Neural crest cell (in vitro differentiated cells): ENCODE measurements around the gene MAF. TPM values are rescaled to one million over a fixed set of nuclear protein-coding genes. Genes with fewer than 3 reads are reported as not detected.

Experiments
- DNase-seq: peaks from one replicate; pipeline ENCODE4 v3.0.0; 2021; ENCODE audit warnings: low read depth, mixed read lengths, low spot score
- H3K27ac Mint-ChIP-seq: one replicate; pipeline ENCODE4 v1.8.0; 2021; ENCODE audit warnings: mild to moderate bottlenecking, mixed read lengths; ENCODE audit not compliant: unreplicated experiment
- H3K27me3 Mint-ChIP-seq: 2 replicates; pipeline ENCODE4 v1.8.0; 2021; ENCODE audit warnings: low read depth, mild to moderate bottlenecking, mixed read lengths
- H3K36me3 Mint-ChIP-seq: 2 replicates; pipeline ENCODE4 v1.8.0; 2021; ENCODE audit warnings: low read depth, mild to moderate bottlenecking, mixed read lengths
- H3K4me1 Mint-ChIP-seq: 2 replicates; pipeline ENCODE4 v1.8.0; 2021; ENCODE audit warnings: mixed read lengths
- H3K4me3 Mint-ChIP-seq: one replicate; pipeline ENCODE4 v1.8.0; 2021; ENCODE audit warnings: mild to moderate bottlenecking, mixed read lengths
- H3K9me3 Mint-ChIP-seq: 2 replicates; pipeline ENCODE4 v1.8.0; 2021; ENCODE audit warnings: mixed read lengths
- total RNA-seq: library from RNA; stranded (reverse); gene quantifications from 2 replicates; pipeline ENCODE4 v1.2.1, GENCODE V29; 2021
- TF ChIP-seq, protein P1 (sequence below): fragments of 200-600 bp; sonication (generic); conservative IDR thresholded peaks from 2 replicates; pipeline ENCODE4 v1.5.0; 2021; ENCODE audit warnings: antibody characterized with exemption, mild to moderate bottlenecking

Gene MAF
- total RNA-seq, 1 donor from 2014 or later: 4.1 TPM

- H3K27me3 Mint-ChIP-seq: no peaks in the 10 kb centered on the region
- TF ChIP-seq, protein P1, sequence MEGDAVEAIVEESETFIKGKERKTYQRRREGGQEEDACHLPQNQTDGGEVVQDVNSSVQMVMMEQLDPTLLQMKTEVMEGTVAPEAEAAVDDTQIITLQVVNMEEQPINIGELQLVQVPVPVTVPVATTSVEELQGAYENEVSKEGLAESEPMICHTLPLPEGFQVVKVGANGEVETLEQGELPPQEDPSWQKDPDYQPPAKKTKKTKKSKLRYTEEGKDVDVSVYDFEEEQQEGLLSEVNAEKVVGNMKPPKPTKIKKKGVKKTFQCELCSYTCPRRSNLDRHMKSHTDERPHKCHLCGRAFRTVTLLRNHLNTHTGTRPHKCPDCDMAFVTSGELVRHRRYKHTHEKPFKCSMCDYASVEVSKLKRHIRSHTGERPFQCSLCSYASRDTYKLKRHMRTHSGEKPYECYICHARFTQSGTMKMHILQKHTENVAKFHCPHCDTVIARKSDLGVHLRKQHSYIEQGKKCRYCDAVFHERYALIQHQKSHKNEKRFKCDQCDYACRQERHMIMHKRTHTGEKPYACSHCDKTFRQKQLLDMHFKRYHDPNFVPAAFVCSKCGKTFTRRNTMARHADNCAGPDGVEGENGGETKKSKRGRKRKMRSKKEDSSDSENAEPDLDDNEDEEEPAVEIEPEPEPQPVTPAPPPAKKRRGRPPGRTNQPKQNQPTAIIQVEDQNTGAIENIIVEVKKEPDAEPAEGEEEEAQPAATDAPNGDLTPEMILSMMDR: no peak
These were observed 33.8 kb upstream of the MAF start for GRCh38 chr16:79634298-79634697.

DNA sequence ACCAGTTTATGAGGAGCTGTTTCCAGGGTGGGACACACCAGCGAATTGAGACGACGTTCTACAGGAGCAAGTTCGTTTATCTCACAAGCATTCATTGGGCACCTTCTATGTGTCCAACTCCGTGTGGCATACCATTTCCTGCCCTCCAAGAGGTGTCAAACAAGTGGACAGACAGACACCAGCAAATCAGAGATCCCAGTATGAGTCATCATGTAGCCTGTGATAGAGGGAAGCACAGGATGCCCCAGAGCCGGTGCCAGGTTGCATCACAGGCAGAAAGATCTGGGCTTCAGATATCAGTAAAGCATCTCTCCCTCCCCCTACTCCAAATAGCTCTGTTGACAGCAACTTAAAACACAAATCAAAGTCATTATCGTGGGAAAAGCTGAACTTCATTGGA lies 31.8 kb upstream of the MAF start:
- TF ChIP-seq, protein P1: no peak
- no peak for DNase-seq
- no peaks in the 10 kb centered on the region for H3K36me3 Mint-ChIP-seq
- H3K4me1 Mint-ChIP-seq: no peaks in the 10 kb centered on the region
- H3K27me3 Mint-ChIP-seq: no peaks in the 10 kb centered on the region
- H3K4me3 Mint-ChIP-seq: no peak overlapping the region
- no peak overlapping the region for H3K27ac Mint-ChIP-seq
- H3K9me3 Mint-ChIP-seq: peaks cover 9% of the 10 kb centered on the region

More at GRCh38 chr16:79634298-79634697, 33.8 kb upstream of the MAF start:
- H3K9me3 Mint-ChIP-seq: peaks cover 9% of the 10 kb centered on the region
- H3K27ac Mint-ChIP-seq: no peak overlapping the region
- H3K4me1 Mint-ChIP-seq: no peaks in the 10 kb centered on the region
- H3K4me3 Mint-ChIP-seq: no peak overlapping the region
- no peaks in the 10 kb centered on the region for H3K36me3 Mint-ChIP-seq
- DNase-seq: no peak

- peaks cover 6% of the 10 kb centered on the region for H3K9me3 Mint-ChIP-seq
- H3K27ac Mint-ChIP-seq: no peak overlapping the region
- H3K36me3 Mint-ChIP-seq: no peaks in the 10 kb centered on the region
- no peaks in the 10 kb centered on the region for H3K4me1 Mint-ChIP-seq
- no peak for DNase-seq
- H3K4me3 Mint-ChIP-seq: no peak overlapping the region
- peaks cover 2% of the 10 kb centered on the region for H3K27me3 Mint-ChIP-seq
- TF ChIP-seq, protein P1: no peak
These were observed 28.5 kb upstream of the MAF start for GRCh38 chr16:79628988-79629387.

DNA sequence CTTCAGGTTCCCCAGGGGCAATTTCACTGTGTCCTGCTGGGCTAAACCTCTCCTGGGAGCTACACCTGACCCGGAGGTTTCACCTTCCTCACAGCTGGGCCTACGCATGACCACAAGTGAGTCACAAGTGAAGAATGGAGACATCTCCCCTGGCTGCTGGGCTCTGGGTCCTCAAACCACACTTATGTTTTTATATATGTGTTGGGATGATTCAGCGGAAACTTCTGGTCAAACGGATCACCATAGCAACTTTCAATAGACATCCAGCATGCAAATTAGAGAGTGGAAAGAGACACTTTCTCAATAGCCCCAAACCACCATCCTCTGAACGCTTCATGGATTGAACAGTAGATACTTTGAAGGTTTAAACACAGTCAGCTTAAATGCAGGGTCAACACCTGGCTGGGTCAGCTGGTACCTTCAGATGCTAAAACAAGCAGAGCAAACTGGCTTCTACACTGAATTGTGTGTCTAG lies 28.0 kb upstream of the MAF start:
- H3K4me3 Mint-ChIP-seq: no peak overlapping the region
- H3K27ac Mint-ChIP-seq: no peak overlapping the region
- H3K9me3 Mint-ChIP-seq: peaks cover 6% of the 10 kb centered on the region
- H3K4me1 Mint-ChIP-seq: no peaks in the 10 kb centered on the region
- H3K27me3 Mint-ChIP-seq: peaks cover 5% of the 10 kb centered on the region
- TF ChIP-seq, protein P1: no peak
- no peak for DNase-seq
- H3K36me3 Mint-ChIP-seq: no peaks in the 10 kb centered on the region

- Mint-ChIP-seq H3K4me3 (no peak overlapping the region), H3K36me3 (no peaks in the 10 kb centered on the region), H3K4me1 (no peaks in the 10 kb centered on the region), H3K9me3 (peaks cover 6% of the 10 kb centered on the region), H3K27ac (no peak overlapping the region), H3K27me3 (peaks cover 5% of the 10 kb centered on the region)
- DNase-seq: no peak
- TF ChIP-seq, protein P1: no peak
These were observed 26.6 kb upstream of the MAF start for GRCh38 chr16:79627092-79627491.

GRCh38 chr16:79625738-79626137 lies 25.2 kb upstream of the MAF start:
- Mint-ChIP-seq H3K4me1 (no peaks in the 10 kb centered on the region), H3K9me3 (peaks cover 12% of the 10 kb centered on the region)
- TF ChIP-seq, protein P1: no peak

More at GRCh38 chr16:79625738-79626137, 25.2 kb upstream of the MAF start:
- no peak for DNase-seq
- Mint-ChIP-seq H3K36me3 (no peaks in the 10 kb centered on the region), H3K27ac (no peak overlapping the region), H3K4me3 (no peak overlapping the region), H3K27me3 (peaks cover 5% of the 10 kb centered on the region)
